Measurements from ENCODE around the gene PLA2G2F. TPM values are rescaled to one million over a fixed set of nuclear protein-coding genes. Genes with fewer than 3 reads are reported as not detected.
A peak's percentile ranks its signal among the peaks of the same experiment; 100 is the strongest.

PLA2G2F gene
- total RNA-seq, 1 donor from 2014 or later, result not detected

GRCh38 chr1:20184997-20185833 is 46.1 kb downstream of the PLA2G2F start:
- no peak for DNase-seq (ENCODE audit: low spot score)
- intact Hi-C loops (cut with DNase I), result no loop called here

GRCh38 chr1:20185834-20186782 is 47.0 kb downstream of the PLA2G2F start, which contains the start of the genes PLA2G2C and UBXN10:
TSS of gene PLA2G2C (minus strand) at chr1:20186518. CDS start at chr1:20177363, 9,155 bp downstream.
TSS of gene UBXN10 (plus strand) at chr1:20186096. CDS start at chr1:20190562, 4,466 bp downstream.
- no peak for DNase-seq (ENCODE audit: low spot score)
- intact Hi-C loops (cut with DNase I), result no loop called here

- no peak for DNase-seq (ENCODE audit: low spot score)
These were observed 48.1 kb downstream of the PLA2G2F start for GRCh38 chr1:20187103-20187812.

GRCh38 chr1:20187813-20188454 is 48.8 kb downstream of the PLA2G2F start:
- DNase-seq (ENCODE audit: low spot score), result no peak
- intact Hi-C loops (cut with DNase I), result no loop called here

More at GRCh38 chr1:20187103-20187812, 48.1 kb downstream of the PLA2G2F start:
- intact Hi-C loops (cut with DNase I), result no loop called here

- intact Hi-C loops (cut with DNase I), result no loop called here
- DNase-seq (ENCODE audit: low spot score), result no peak
These were observed 49.3 kb downstream of the PLA2G2F start for GRCh38 chr1:20188455-20188817.

GRCh38 chr1:20189664-20190063 is 50.5 kb downstream of the PLA2G2F start:
- intact Hi-C loops (cut with DNase I), result loop anchor here (5.0 kb wide), 1 partner anchor 272 kb away; no protein-coding TSS in a partner anchor
- no peak for DNase-seq (ENCODE audit: low spot score)

- intact Hi-C loops (cut with DNase I), result loop anchor here (5.0 kb wide), 1 partner anchor 273 kb away; no protein-coding TSS in a partner anchor
- DNase-seq (ENCODE audit: low spot score), result no peak
These were observed 51.4 kb downstream of the PLA2G2F start for GRCh38 chr1:20190256-20191160.

- intact Hi-C loops (cut with DNase I), result loop anchor here (5.0 kb wide), 1 partner anchor 274 kb away; no protein-coding TSS in a partner anchor
- no peak for DNase-seq (ENCODE audit: low spot score)
These were observed 52.2 kb downstream of the PLA2G2F start for GRCh38 chr1:20191266-20191825.

GRCh38 chr1:20192364-20192763 is 53.2 kb downstream of the PLA2G2F start:
- intact Hi-C loops (cut with DNase I), result loop anchor here (5.0 kb wide), 1 partner anchor 275 kb away; no protein-coding TSS in a partner anchor
- DNase-seq (ENCODE audit: low spot score), result no peak

- intact Hi-C loops (cut with DNase I), result loop anchor here (5.0 kb wide), 1 partner anchor 276 kb away; no protein-coding TSS in a partner anchor
- no peak for DNase-seq (ENCODE audit: low spot score)
These were observed 53.8 kb downstream of the PLA2G2F start for GRCh38 chr1:20192871-20193411.

GRCh38 chr1:20194224-20194623 is 55.1 kb downstream of the PLA2G2F start:
- DNase-seq (ENCODE audit: low spot score), result no peak
- intact Hi-C loops (cut with DNase I), result loop anchor here (2.0 to 5.0 kb wide), 2 partner anchors 93 to 277 kb away; no protein-coding TSS in a partner anchor

- DNase-seq (ENCODE audit: low spot score), result peak; percentile 81
- intact Hi-C loops (cut with DNase I), result loop anchor here (2.0 to 5.0 kb wide), 2 partner anchors 94 to 278 kb away; no protein-coding TSS in a partner anchor
These were observed 55.8 kb downstream of the PLA2G2F start for GRCh38 chr1:20194757-20195461.

- no peak for DNase-seq (ENCODE audit: low spot score)
- intact Hi-C loops (cut with DNase I), result loop anchor here (2.0 kb wide), 1 partner anchor 95 kb away; no protein-coding TSS in a partner anchor
These were observed 56.3 kb downstream of the PLA2G2F start for GRCh38 chr1:20195462-20195780.

- intact Hi-C loops (cut with DNase I), result no loop called here
- no peak for DNase-seq (ENCODE audit: low spot score)
These were observed 58.2 kb downstream of the PLA2G2F start for GRCh38 chr1:20197329-20197791.

- no peak for DNase-seq (ENCODE audit: low spot score)
- intact Hi-C loops (cut with DNase I), result no loop called here
These were observed 59.2 kb downstream of the PLA2G2F start for GRCh38 chr1:20198296-20198695.

- DNase-seq (ENCODE audit: low spot score), result no peak
- intact Hi-C loops (cut with DNase I), result no loop called here
These were observed 59.8 kb downstream of the PLA2G2F start for GRCh38 chr1:20198918-20199317.

All from cardiac septum (tissue), 1 donor.